ENCODE data around the gene THSD7B. TPM values are rescaled to one million over a fixed set of nuclear protein-coding genes. Genes with fewer than 3 reads are reported as not detected.

The THSD7B gene
- total and polyA plus RNA-seq, 8 donors = 0.13 to 4.5 (median 2.7) TPM

GRCh38 chr2:137005210-137005609 is 239.9 kb downstream of the THSD7B start:
- H3K9me3 ChIP-seq = no peaks in the 10 kb centered on the region
- H3K4me1 ChIP-seq = no peaks in the 10 kb centered on the region
- H3K36me3 ChIP-seq = no peaks in the 10 kb centered on the region
- H3K27ac ChIP-seq = no peak overlapping the region
- DNase-seq (no peak), ATAC-seq (no peak)
- intact Hi-C loops (cut with DNase I) = no loop called here
- no peak for TF ChIP-seq CTCF (IDR thresholded peaks at IDR 0.05)
- H3K27me3 ChIP-seq = no peaks in the 10 kb centered on the region
- no peak overlapping the region for H3K4me3 ChIP-seq

GRCh38 chr2:137007938-137008337 is 242.6 kb downstream of the THSD7B start:
- no peak overlapping the region for H3K4me3 ChIP-seq
- intact Hi-C loops (cut with DNase I) = no loop called here
- H3K27me3 ChIP-seq = no peaks in the 10 kb centered on the region
- H3K9me3 ChIP-seq = no peaks in the 10 kb centered on the region
- DNase-seq = no peak
- ATAC-seq = no peak
- no peak overlapping the region for H3K27ac ChIP-seq
- H3K4me1 ChIP-seq = no peaks in the 10 kb centered on the region
- H3K36me3 ChIP-seq = no peaks in the 10 kb centered on the region
- no peak for TF ChIP-seq CTCF (IDR thresholded peaks at IDR 0.05)

GRCh38 chr2:137009953-137010352 is 244.6 kb downstream of the THSD7B start:
- TF ChIP-seq CTCF (IDR thresholded peaks at IDR 0.05) = no peak
- no peak for DNase-seq
- ATAC-seq = no peak
- H3K36me3 ChIP-seq = no peaks in the 10 kb centered on the region
- no peak overlapping the region for H3K27ac ChIP-seq
- H3K9me3 ChIP-seq = no peaks in the 10 kb centered on the region
- no peaks in the 10 kb centered on the region for H3K27me3 ChIP-seq
- no peaks in the 10 kb centered on the region for H3K4me1 ChIP-seq
- no peak overlapping the region for H3K4me3 ChIP-seq
- intact Hi-C loops (cut with DNase I) = no loop called here

- Histone ChIP-seq H3K27ac (no peak overlapping the region), H3K4me1 (no peaks in the 10 kb centered on the region), H3K9me3 (no peaks in the 10 kb centered on the region), H3K27me3 (no peaks in the 10 kb centered on the region), H3K36me3 (no peaks in the 10 kb centered on the region), H3K4me3 (no peak overlapping the region)
- no peak for TF ChIP-seq CTCF (IDR thresholded peaks at IDR 0.05)
- no peak for DNase-seq
- ATAC-seq = no peak
- intact Hi-C loops (cut with DNase I) = no loop called here
Measured at GRCh38 chr2:137020452-137021196, 255.3 kb downstream of the THSD7B start.

- Histone ChIP-seq H3K9me3 (no peaks in the 10 kb centered on the region), H3K4me1 (no peaks in the 10 kb centered on the region), H3K27me3 (no peaks in the 10 kb centered on the region), H3K36me3 (no peaks in the 10 kb centered on the region), H3K27ac (no peak overlapping the region), H3K4me3 (no peak overlapping the region)
- ATAC-seq (no peak), DNase-seq (no peak)
- no peak for TF ChIP-seq CTCF (IDR thresholded peaks at IDR 0.05)
- intact Hi-C loops (cut with DNase I) = no loop called here
Measured at GRCh38 chr2:137021763-137022162, 256.4 kb downstream of the THSD7B start.
